Measurements from ENCODE around the gene NOL4L.

The NOL4L gene

DNA sequence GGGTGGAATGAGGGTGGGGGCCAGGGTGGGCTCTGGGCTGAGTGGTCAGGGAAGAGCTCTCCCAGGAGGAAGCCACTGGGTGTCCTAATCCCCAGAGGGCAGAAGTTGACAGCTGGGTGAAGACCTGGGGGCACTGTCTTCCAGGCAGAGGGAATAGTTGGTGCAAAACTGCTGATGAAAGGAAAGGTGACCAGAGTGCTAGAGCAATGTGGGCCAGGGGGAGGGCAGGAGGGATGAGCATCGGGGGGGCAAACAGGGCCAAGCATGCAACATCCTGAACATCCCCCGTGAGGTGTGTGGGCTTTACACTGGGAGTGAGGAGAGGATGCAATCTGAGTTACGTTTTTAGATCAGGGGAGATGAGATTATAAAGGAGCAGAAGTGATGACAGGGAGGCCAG, 97.8 kb downstream of the NOL4L start:
- no peak for DNase-seq (ENCODE audit: low spot score)
- no peak for FAIRE-seq

- FAIRE-seq: no peak
- no peak for DNase-seq (ENCODE audit: low spot score)
These were observed 99.2 kb downstream of the NOL4L start for GRCh38 chr20:32485770-32486478.

DNA sequence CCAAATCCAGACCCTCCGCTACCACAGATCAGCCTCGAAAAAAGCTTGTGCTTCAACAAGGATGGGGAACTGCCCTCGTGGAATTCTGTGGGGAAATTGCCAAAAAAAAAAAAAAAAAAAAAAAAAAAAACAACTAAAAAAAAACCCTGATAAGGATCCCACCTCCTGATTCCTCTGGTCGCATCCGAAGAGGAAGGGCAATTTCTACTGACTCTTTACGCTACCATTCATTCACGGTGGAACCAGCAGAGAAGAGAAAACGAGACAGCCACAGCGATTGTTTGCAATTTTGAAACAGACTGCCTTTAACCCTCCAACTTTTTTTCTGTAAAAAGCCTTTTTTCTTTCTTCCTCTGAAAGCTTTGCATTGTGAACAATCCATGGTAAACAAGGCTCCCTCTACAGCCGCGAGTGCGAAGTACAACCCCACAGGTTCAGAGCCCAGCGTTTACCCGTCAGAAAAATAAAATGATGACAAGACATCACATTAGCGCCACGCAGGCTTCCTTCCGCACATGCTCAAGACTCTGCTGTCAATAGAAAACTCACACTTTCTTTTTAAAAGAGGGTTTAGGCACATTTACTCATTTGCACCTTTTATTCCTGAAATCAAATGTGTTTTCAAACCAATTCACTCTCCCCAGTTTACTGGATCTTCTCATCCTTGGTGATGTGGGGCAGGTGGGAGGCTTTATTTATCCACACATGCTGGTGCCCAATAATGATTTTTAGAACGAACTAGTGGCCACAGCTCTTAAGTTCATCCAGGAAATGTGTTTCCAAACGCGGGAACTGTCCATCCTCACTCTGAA, 100.0 kb downstream of the NOL4L start:
- peak; percentile 76 for DNase-seq (ENCODE audit: low spot score)
- no peak for FAIRE-seq

GRCh38 chr20:32484225-32484957, 100.7 kb downstream of the NOL4L start:
- FAIRE-seq (no peak), DNase-seq (ENCODE audit: low spot score) (peak; percentile 45)

DNA sequence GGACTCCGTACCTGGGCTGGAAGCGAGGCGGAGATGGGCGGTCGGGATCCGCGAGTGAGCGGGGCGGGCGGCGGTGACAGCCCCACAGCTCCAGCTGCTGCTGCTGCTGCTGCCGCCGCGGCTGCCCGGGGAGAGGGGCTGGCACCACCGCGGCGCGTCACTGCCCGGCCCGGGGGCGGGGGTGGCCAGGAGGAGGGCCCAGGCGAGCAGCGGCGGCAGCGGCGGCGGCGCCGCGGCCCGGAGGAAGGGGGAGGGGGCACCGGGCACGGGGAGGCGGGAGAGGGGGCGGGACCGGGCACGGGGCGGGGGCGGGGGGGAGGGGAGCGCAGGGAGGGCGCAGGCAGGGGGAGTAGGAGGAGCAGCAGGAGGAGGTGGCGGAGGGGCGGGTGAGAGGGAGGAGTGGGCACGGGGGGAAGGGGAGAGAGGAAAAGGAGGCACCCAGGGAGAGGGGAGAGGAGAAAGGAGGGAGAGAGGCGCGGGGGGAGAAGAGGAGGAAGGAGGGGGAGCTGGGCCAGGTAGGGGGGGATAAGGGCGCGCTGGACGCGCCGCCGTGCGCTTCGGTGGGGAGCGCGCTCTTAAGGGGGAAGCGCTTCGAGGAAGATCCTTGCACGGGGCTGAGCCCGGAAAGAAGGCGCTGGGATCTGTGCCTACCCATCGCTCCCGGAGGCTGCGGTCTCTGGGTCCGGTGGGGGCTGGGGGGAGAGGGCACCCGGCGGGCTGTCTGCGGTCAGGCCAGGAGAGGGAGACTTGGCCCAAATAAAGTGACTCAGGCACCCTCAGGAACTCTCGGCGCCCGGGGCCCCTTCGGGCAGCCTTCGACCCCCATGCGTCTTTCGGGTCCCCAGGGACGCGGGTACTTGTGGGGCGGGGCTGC, 101.5 kb downstream of the NOL4L start:
- FAIRE-seq: no peak
- DNase-seq (ENCODE audit: low spot score): peak; percentile 85

DNA sequence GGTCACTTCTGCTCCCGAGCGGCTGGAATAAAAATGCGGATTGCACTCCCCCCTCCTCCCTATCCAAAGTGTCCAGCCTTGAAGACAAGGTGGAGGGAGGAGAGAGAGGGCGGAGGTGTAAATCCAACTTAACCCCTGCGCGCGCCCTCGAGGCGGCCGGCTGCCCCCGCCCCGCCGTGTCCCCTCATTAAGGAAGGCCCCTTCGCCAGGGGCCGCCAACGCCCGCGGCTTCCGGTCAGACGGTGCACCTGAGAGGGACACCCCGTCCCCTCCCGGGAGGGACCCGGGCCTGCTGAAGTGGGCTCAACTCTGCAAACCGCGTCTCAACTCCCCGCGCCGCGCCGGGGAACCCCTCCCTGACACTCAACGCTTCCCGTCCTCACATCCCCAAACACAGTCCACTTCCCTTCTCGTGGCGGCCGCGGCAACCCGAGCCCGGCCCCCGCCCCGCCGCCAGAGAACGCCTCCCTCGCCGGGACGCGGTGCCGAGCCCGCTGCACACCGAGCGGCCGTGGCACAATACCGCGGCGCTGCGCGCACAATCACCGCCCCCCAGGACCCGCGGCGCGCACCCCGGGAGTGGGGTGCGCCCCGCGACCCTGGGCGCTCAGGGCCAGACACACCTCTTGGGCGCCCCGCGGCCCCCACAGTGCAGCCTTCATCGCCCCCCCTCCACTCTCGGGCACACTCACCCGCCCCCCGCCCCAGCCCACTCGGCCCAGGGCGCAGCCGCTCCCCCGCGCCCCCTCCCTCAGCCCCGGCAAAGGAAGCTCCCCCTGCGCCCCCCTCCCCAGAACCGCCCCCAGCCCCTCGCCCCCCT, 102.5 kb downstream of the NOL4L start:
- no peak for FAIRE-seq
- DNase-seq (ENCODE audit: low spot score): peak; percentile 52

DNA sequence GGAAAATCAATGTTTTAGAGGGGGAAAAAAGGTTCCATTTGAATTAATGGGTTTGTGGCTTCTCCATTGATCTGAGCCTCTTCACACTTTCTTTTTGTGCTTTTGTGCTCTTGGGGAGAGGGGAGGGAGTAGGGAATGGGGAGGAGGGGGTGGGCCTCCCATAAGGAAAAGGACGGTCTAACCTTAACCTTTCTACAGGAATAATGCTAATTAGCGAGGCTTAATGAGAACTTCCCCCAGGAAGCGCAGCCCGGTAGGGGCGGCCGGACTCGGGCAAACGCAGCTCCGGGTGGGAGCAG, 103.0 kb downstream of the NOL4L start:
- DNase-seq (ENCODE audit: low spot score) (no peak), FAIRE-seq (no peak)

GRCh38 chr20:32481311-32482142, 103.6 kb downstream of the NOL4L start:
- FAIRE-seq: no peak
- no peak for DNase-seq (ENCODE audit: low spot score)

GRCh38 chr20:32480371-32481241, 104.5 kb downstream of the NOL4L start:
- DNase-seq (ENCODE audit: low spot score) (no peak), FAIRE-seq (no peak)

GRCh38 chr20:32479697-32480171, 105.4 kb downstream of the NOL4L start:
- FAIRE-seq: no peak
- DNase-seq (ENCODE audit: low spot score): no peak

DNA sequence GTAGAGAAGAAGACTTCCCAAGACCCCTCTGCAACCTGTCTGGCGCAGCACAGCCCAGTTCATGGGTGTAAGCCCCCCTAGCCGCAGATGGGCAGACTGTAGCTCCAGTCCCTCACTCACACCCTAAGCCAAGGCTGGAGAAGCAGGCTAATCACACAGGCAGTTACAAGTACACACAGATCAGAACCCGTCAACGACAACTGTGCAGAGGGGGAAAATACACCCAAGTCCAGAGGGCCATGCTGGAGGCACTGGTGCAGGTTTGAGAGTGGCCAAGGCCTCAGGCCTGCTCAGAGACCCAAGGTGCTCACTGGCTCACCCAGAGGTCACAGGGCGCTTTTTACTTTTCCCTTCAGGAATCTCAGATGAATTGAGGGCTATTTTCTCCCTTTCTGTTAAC, 106.1 kb downstream of the NOL4L start:
- no peak for FAIRE-seq
- no peak for DNase-seq (ENCODE audit: low spot score)

GRCh38 chr20:32478576-32478975, 106.6 kb downstream of the NOL4L start:
- FAIRE-seq (no peak), DNase-seq (ENCODE audit: low spot score) (no peak)

DNA sequence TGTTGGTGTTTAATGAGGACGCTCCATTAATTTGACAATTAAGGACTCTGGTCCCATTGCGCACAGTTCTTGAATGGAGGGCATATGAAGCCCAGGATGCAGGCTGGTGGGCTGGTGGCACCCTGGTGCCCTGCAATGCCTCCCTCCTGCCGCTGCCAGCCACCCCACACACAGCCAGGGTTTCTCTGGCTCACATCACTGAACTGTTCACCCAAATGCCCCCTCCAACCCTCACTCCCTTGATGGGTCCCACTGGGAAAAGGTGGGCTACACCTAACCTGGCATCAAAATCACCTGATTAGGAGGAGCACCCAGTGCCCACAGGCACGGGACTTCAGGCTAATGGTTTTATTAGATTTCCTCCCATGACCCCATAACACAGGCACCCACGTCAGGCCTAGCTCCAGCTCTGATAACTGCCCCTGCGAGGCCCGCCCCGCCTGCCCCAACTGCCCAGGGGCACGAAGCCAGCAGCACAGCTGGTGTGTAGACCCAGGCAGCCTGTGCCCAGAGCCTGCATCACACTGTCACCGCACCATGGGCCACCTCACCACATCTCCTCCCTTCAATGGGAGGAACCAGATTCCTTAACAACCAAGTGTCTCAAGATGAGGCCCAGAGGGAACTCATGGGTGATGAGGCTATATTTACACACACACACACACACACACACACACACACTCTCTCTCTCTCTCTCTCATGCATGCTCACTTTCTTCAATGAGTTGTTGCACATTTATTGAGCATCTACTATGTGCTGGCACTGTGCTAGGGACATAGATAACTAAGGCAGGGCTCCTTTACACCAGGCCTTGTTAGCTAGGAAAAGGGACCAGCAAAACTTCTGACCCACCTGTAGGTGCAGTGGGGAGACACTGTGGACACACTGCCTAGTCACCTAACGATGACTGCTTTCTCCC, 107.3 kb downstream of the NOL4L start:
- DNase-seq (ENCODE audit: low spot score) (no peak), FAIRE-seq (no peak)

- FAIRE-seq (no peak), DNase-seq (ENCODE audit: low spot score) (no peak)
These were observed 108.2 kb downstream of the NOL4L start for GRCh38 chr20:32476684-32477593.

DNA sequence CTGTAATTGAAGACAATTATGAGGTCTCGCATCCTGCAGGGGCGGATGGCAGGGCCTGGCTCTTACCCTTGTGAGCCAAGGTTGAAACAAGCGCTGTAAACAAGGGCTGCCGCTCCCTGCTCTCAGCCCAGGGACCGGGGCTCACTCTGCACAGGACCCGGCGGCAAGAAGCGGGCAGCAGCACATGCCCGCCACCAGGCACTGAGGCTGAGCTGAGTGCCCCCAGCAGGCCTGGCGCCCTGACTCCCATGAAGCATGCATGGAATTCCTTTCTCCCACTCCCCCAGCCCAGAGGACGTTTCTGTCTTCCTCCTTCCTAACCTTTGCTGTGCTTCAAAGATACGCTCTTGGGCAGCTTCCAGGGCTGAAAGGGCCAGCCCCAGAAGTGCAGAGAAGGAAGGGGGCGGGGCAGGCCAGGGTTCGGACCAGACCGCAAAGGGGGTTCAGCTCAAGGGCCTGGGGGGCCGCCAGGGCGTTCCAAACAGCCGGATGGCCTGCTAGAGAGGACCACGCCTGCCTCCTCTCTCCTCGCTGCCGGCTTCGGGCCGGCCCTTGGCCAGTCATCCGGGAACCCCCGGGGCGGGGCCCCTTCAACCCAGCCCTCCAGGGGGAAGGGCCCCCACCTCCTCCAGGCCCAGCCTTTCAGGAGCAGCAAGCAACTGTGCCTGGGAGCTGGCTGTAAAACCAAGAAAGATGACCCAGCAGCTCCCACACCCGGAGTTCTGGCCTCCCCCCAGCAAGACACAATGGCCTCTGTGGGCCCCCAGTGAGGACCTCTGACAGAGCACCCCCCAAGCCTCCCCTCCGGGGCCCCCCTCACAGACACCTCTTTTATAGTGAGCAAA, 109.9 kb downstream of the NOL4L start:
- peak; percentile 98 for DNase-seq (ENCODE audit: low spot score)
- no peak for FAIRE-seq

DNA sequence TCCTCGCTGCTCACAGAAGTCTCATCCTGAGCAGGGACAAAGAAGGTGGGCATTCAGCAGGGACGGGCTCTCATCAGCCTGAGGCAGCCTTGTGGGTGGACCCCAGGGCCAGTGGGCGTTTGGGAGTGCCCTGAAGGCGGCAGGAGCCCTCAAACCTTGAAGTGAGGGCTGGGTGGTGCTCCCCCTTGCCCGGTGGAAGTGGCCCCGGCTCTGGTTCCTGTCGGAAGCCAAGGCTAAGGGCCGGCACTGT, 110.5 kb downstream of the NOL4L start:
- FAIRE-seq: no peak
- DNase-seq (ENCODE audit: low spot score): no peak

Measured in urothelium cell line (cell line).